Ascending aorta (tissue), 2 donors: ENCODE data around the gene HDAC9. TPM values are rescaled to one million over a fixed set of nuclear protein-coding genes. Genes with fewer than 3 reads are reported as not detected.

Experiments
- DNase-seq, 2 donors: peaks; one replicate each; pipeline ENCODE4 v3.0.0-alpha.2; 2019; ENCODE audit warnings: low spot score in 2 of 2
- H3K27ac ChIP-seq, 2 donors: fragments of 200-600 bp; sonication (generic); one replicate each; pipeline ENCODE4 v1.5.1; 2016 to 2017; ENCODE audit warnings: mild to moderate bottlenecking in 1 of 2
- H3K27me3 ChIP-seq: fragments of 200-600 bp; sonication (generic); one replicate; pipeline ENCODE4 v1.5.1; 2017
- H3K36me3 ChIP-seq, 2 donors: fragments of 200-600 bp; sonication (generic); one replicate each; pipeline ENCODE4 v1.5.1; 2016
- H3K4me1 ChIP-seq, 2 donors: fragments of 200-600 bp; sonication (generic); one replicate each; pipeline ENCODE4 v1.5.1; 2016 to 2017; ENCODE audit warnings: mild to moderate bottlenecking in 1 of 2
- H3K4me3 ChIP-seq, 2 donors: fragments of 200-600 bp; sonication (generic); one replicate each; pipeline ENCODE4 v1.5.1; 2016 to 2017; ENCODE audit warnings: mild to moderate bottlenecking in 1 of 2
- H3K9me3 ChIP-seq, 2 donors: fragments of 200-600 bp; sonication (generic); one replicate each; pipeline ENCODE4 v1.5.1; 2016
- CTCF ChIP-seq, 3 experiments: fragments of 200-600 bp in 2 of 3; fragments of 450-650 bp in 1 of 3; sonication (generic) in 2 of 3; IDR thresholded peaks; one replicate each; pipeline ENCODE4 v1.5.1; 2016 to 2019; ENCODE audit warnings: antibody characterized with exemption in 3 of 3, mild to moderate bottlenecking in 1 of 3, moderate library complexity in 1 of 3
- intact Hi-C: fragments of 100-400 bp; cut with DNase I; formaldehyde crosslinking; loops from one replicate; pipeline ENCODE4 v1.15.1; 2023
- total RNA-seq: library from RNA; depleted of rRNA; stranded (reverse); fragments of >200 nt; gene quantifications from one replicate; pipeline ENCODE4 v1.1.0, GENCODE V29; 2016

Gene HDAC9
- 33.4 TPM for total RNA-seq

- Histone ChIP-seq H3K9me3 (no peaks in the 10 kb centered on the region), H3K27ac (peak within 1 kb of the TSS; percentile 77 to 78), H3K27me3 (no peaks in the 10 kb centered on the region), H3K4me3 (peak within 1 kb of the TSS; percentile 55 to 67), H3K4me1 (peaks cover 0 to 24% of the 10 kb centered on the region in 2 donors), H3K36me3 (no peaks in the 10 kb centered on the region)
- intact Hi-C loops, result loop anchor here (2.0 to 10.0 kb wide), 7 partner anchors 62 to 619 kb away; partner anchors contain the start of gene TWIST1
- DNase-seq, result peak in 1 of 2 donors; percentile 71
- no peak for TF ChIP-seq CTCF (IDR thresholded peaks at IDR 0.05)
Measured at GRCh38 chr7:18495412-18496340, at the start of gene HDAC9. Gene HDAC9 (plus strand): TSS chr7:18495749. CDS start chr7:18496303, 554 bp downstream.

GRCh38 chr7:18445916-18446520 is 49.5 kb upstream of the HDAC9 start:
- TF ChIP-seq CTCF (IDR thresholded peaks at IDR 0.05), result no peak
- Histone ChIP-seq H3K36me3 (no peaks in the 10 kb centered on the region), H3K27ac (no peak overlapping the region), H3K27me3 (no peaks in the 10 kb centered on the region), H3K9me3 (no peaks in the 10 kb centered on the region), H3K4me1 (no peaks in the 10 kb centered on the region), H3K4me3 (no peak overlapping the region)
- no peak for DNase-seq
- intact Hi-C loops, result no loop called here

- TF ChIP-seq CTCF (IDR thresholded peaks at IDR 0.05), result no peak
- Histone ChIP-seq H3K9me3 (no peaks in the 10 kb centered on the region), H3K4me1 (no peaks in the 10 kb centered on the region), H3K27ac (no peak overlapping the region), H3K27me3 (no peaks in the 10 kb centered on the region), H3K36me3 (no peaks in the 10 kb centered on the region), H3K4me3 (no peak overlapping the region)
- intact Hi-C loops, result no loop called here
- no peak for DNase-seq
Measured at GRCh38 chr7:18450019-18450418, 45.5 kb upstream of the HDAC9 start.

GRCh38 chr7:18455606-18456005 is 39.9 kb upstream of the HDAC9 start:
- DNase-seq, result no peak

GRCh38 chr7:18457832-18458231 is 37.7 kb upstream of the HDAC9 start:
- intact Hi-C loops, result no loop called here

More at GRCh38 chr7:18455606-18456005, 39.9 kb upstream of the HDAC9 start:
- intact Hi-C loops, result no loop called here
- TF ChIP-seq CTCF (IDR thresholded peaks at IDR 0.05), result no peak
- Histone ChIP-seq H3K36me3 (no peaks in the 10 kb centered on the region), H3K9me3 (no peaks in the 10 kb centered on the region), H3K4me3 (no peak overlapping the region), H3K4me1 (no peaks in the 10 kb centered on the region), H3K27ac (no peak overlapping the region), H3K27me3 (no peaks in the 10 kb centered on the region)

More at GRCh38 chr7:18457832-18458231, 37.7 kb upstream of the HDAC9 start:
- no peak for TF ChIP-seq CTCF (IDR thresholded peaks at IDR 0.05)
- no peak for DNase-seq
- Histone ChIP-seq H3K4me1 (no peaks in the 10 kb centered on the region), H3K4me3 (no peak overlapping the region), H3K27me3 (no peaks in the 10 kb centered on the region), H3K27ac (no peak overlapping the region), H3K36me3 (no peaks in the 10 kb centered on the region), H3K9me3 (no peaks in the 10 kb centered on the region)
